A549 (cell line): Measurements from ENCODE around the gene RNF207. TPM values are rescaled to one million over a fixed set of nuclear protein-coding genes. Genes with fewer than 3 reads are reported as not detected.

Experiments used
- ATAC-seq, 2 experiments: fragments of 200-7000 bp in 1 of 2; fragments of >200 bp in 1 of 2; cut with Nextera tagmentation in 1 of 2; cut with Tn5 transposase in 1 of 2; 3 replicates each; pipeline versions ENCODE4 v1.8.0 to v1.9.1; 2018 to 2020; ENCODE audit warnings: mild to moderate bottlenecking in 1 of 2, moderate library complexity in 1 of 2
- CTCF ChIA-PET: fragments of 300-600 bp; sonication (Branson Sonifier 250); formaldehyde crosslinking; extraction: SDS; loops from one replicate; lab custom pipeline; 2021; ENCODE audit warnings: antibody characterized with exemption, inconsistent platforms; lab: Yijun Ruan, JAX
- POLR2A ChIA-PET: fragments of 350-600 bp; formaldehyde crosslinking; extraction: SDS; loops from one replicate; lab custom pipeline; 2021; ENCODE audit warnings: antibody characterized with exemption, inconsistent platforms; lab: Yijun Ruan, JAX
- DNase-seq, 2 experiments: peaks; one replicate each; pipeline versions ENCODE4 v3.0.0 to v3.0.0-alpha.2; 2011 to 2016; ENCODE audit warnings: low read depth in 1 of 2, low spot score in 1 of 2
- FAIRE-seq: peaks from 2 replicates; lab custom pipeline; 2011; peaks lifted over from hg19 to GRCh38; lab: Jason Lieb, UNC
- H3K27ac ChIP-seq, 2 experiments: fragments of >200 bp; sonication (Bioruptor Twin); formaldehyde crosslinking; 3 replicates each; pipeline ENCODE4 v1.5.1; 2016 to 2017
- H3K4me1 ChIP-seq: fragments of >200 bp; sonication (Bioruptor Twin); formaldehyde crosslinking; 3 replicates; pipeline ENCODE4 v1.6.1; 2016
- H3K4me2 ChIP-seq: fragments of >200 bp; sonication (Bioruptor Twin); formaldehyde crosslinking; 3 replicates; pipeline ENCODE4 v1.6.1; 2016
- H3K4me3 ChIP-seq: fragments of >200 bp; sonication (Bioruptor Twin); formaldehyde crosslinking; 3 replicates; pipeline ENCODE4 v1.5.1; 2016
- H3K9me3 ChIP-seq: fragments of >200 bp; sonication (Bioruptor Twin); formaldehyde crosslinking; 3 replicates; pipeline ENCODE4 v1.6.1; 2016
- CHD2 ChIP-seq: fragments of 150-350 bp; IDR thresholded peaks from 2 replicates; pipeline ENCODE4 v1.6.1; 2014; ENCODE audit warnings: low read length; ENCODE audit not compliant: partially characterized antibody
- CHD4 ChIP-seq: fragments of 200-600 bp; sonication (generic); IDR thresholded peaks from 2 replicates; pipeline ENCODE4 v1.6.1; 2016; ENCODE audit warnings: antibody characterized with exemption, mild to moderate bottlenecking, borderline replicate concordance
- CTCF ChIP-seq: fragments of >200 bp; sonication (Bioruptor Twin); formaldehyde crosslinking; IDR thresholded peaks from 3 replicates; pipeline ENCODE4 v1.5.1; 2016
- EHF ChIP-seq: fragments of 250-450 bp; sonication (Bioruptor Pico); IDR thresholded peaks from 2 replicates; pipeline ENCODE4 v1.5.0; 2020; ENCODE audit warnings: mild to moderate bottlenecking
- EHMT2 ChIP-seq: fragments of 200-600 bp; sonication (generic); IDR thresholded peaks from 2 replicates; pipeline ENCODE4 v1.6.1; 2016; ENCODE audit warnings: antibody characterized with exemption, low read depth, mild to moderate bottlenecking, moderate library complexity
- ELK1 ChIP-seq: fragments of 150-350 bp; IDR thresholded peaks from 2 replicates; pipeline ENCODE4 v1.6.1; 2014; ENCODE audit warnings: low read depth, mild to moderate bottlenecking, low read length
- ESRRA ChIP-seq: fragments of 150-350 bp; IDR thresholded peaks from 2 replicates; pipeline ENCODE4 v1.6.1; 2014; ENCODE audit warnings: mild to moderate bottlenecking, low read length, borderline replicate concordance
- FOSB ChIP-seq: fragments of 250-450 bp; sonication (Bioruptor Pico); IDR thresholded peaks from 2 replicates; pipeline ENCODE4 v1.5.0; 2020; ENCODE audit warnings: mild to moderate bottlenecking, moderate library complexity
- FOXS1 ChIP-seq: fragments of 250-450 bp; sonication (Bioruptor Pico); IDR thresholded peaks from 2 replicates; pipeline ENCODE4 v1.5.0; 2020; ENCODE audit warnings: mild to moderate bottlenecking, moderate library complexity
- GATA3 ChIP-seq: IDR thresholded peaks from 2 replicates; pipeline ENCODE4 v1.6.1; 2012; ENCODE audit warnings: borderline replicate concordance
- HES2 ChIP-seq: fragments of >200 bp; sonication (Bioruptor Twin); formaldehyde crosslinking; IDR thresholded peaks from 2 replicates; pipeline ENCODE4 v1.6.1; 2016
- JUN ChIP-seq, 2 experiments: fragments of >200 bp; sonication (Bioruptor Twin); formaldehyde crosslinking; IDR thresholded peaks; 2 replicates in 1 of 2; 3 replicates in 1 of 2; pipeline ENCODE4 v1.6.1; 2016 to 2017
- JUNB ChIP-seq: fragments of >200 bp; sonication (Bioruptor Twin); formaldehyde crosslinking; IDR thresholded peaks from 2 replicates; pipeline ENCODE4 v1.6.1; 2016
- KDM5A ChIP-seq: fragments of 200-600 bp; sonication (generic); IDR thresholded peaks from 2 replicates; pipeline ENCODE4 v1.6.1; 2016; ENCODE audit warnings: antibody characterized with exemption, mild to moderate bottlenecking
- MAFK ChIP-seq: fragments of 450-650 bp; IDR thresholded peaks from 2 replicates; pipeline ENCODE4 v1.6.1; 2014; ENCODE audit not compliant: partially characterized antibody
- MAX ChIP-seq: IDR thresholded peaks from 2 replicates; pipeline ENCODE4 v1.6.1; 2012
- MYC ChIP-seq: IDR thresholded peaks from 2 replicates; pipeline ENCODE4 v1.6.1; 2012; ENCODE audit warnings: mild to moderate bottlenecking, inconsistent platforms, low read length, improper control_type of control experiment, borderline replicate concordance
- NFE2L2 ChIP-seq: fragments of 150-350 bp; conservative IDR thresholded peaks from 2 replicates; pipeline ENCODE4 v1.6.1; 2014; ENCODE audit warnings: low read length
- NR3C1 ChIP-seq: fragments of >200 bp; sonication (Bioruptor Twin); formaldehyde crosslinking; IDR thresholded peaks from 3 replicates; pipeline ENCODE4 v1.6.1; 2017
- POLR2A ChIP-seq: IDR thresholded peaks from 2 replicates; pipeline ENCODE4 v1.6.1; 2012; ENCODE audit warnings: mild to moderate bottlenecking, low read length
- RAD21 ChIP-seq, 2 experiments: fragments of >200 bp in 1 of 2; sonication (Bioruptor Twin) in 1 of 2; formaldehyde crosslinking in 1 of 2; IDR thresholded peaks in 1 of 2; conservative IDR thresholded peaks in 1 of 2; 2 replicates in 1 of 2; 3 replicates in 1 of 2; pipeline ENCODE4 v1.6.1; 2012 to 2018; ENCODE audit warnings: inconsistent platforms in 1 of 2
- RARB ChIP-seq: fragments of 250-450 bp; sonication (Bioruptor Pico); IDR thresholded peaks from 2 replicates; pipeline ENCODE4 v1.8.0; 2021; ENCODE audit warnings: mild to moderate bottlenecking, moderate library complexity
- REST ChIP-seq: fragments of 200-600 bp; sonication (generic); IDR thresholded peaks from 2 replicates; pipeline ENCODE4 v1.6.1; 2016; ENCODE audit warnings: antibody characterized with exemption, mild to moderate bottlenecking, moderate library complexity
- SREBF2 ChIP-seq: fragments of 450-650 bp; IDR thresholded peaks from 2 replicates; pipeline ENCODE4 v1.6.1; 2014; ENCODE audit warnings: mild to moderate bottlenecking, moderate library complexity
- TP53 ChIP-seq: fragments of 250-450 bp; sonication (Bioruptor Pico); IDR thresholded peaks from 2 replicates; pipeline ENCODE4 v1.5.0; 2021; ENCODE audit warnings: mild to moderate bottlenecking, moderate library complexity
- ZSCAN20 ChIP-seq: fragments of 250-450 bp; sonication (Bioruptor Pico); IDR thresholded peaks from 2 replicates; pipeline ENCODE4 v1.8.0; 2022; ENCODE audit warnings: mild to moderate bottlenecking, moderate library complexity
- WGBS: methylation state at CpG from one replicate; pipeline ENCODE4 v1.1.6; 2017; ENCODE audit errors: missing lambda C conversion rate; 5-methylcytosine and 5-hydroxymethylcytosine counted together
- polyA plus RNA-seq, 4 experiments: library from polyadenylated mRNA; depleted of rRNA in 3 of 4; stranded (reverse); fragments of >200 nt; fragmentation: RNase III in 1 of 4; extraction: RNeasy Plus Mini Kit Qiagen cat#74134 plus additional on column Dnase treatment in 1 of 4; gene quantifications; 2 replicates in 3 of 4; 3 replicates in 1 of 4; pipeline ENCODE4 v1.2.3, GENCODE V29; 2011 to 2017

Gene RNF207
- polyA plus RNA-seq, 2 of the 4 experiments (the other 2 are of a cell fraction), result 11.3 to 24.6 TPM

GRCh38 chr1:6260961-6261614 is 55.2 kb downstream of the RNF207 start, which contains the start of gene GPR153:
GPR153 (minus strand) TSS chr1:6261098; CDS start chr1:6254905, 6,193 bp downstream.
- ChIA-PET POLR2A (no interaction called here), CTCF (interaction anchor here (0.7 to 8.4 kb wide), 2 partner anchors 14 to 81 kb away, joined by 3 to 64 read pairs; no protein-coding TSS in a partner anchor)
- ATAC-seq, result peak; percentile 54; a peak in 5 of 6 replicates

GRCh38 chr1:6261615-6261995 is 55.7 kb downstream of the RNF207 start:
- H3K4me1 ChIP-seq, result peaks cover 3% of the 10 kb centered on the region; the same call in 1 of the 3 replicates
- no peaks in the 10 kb centered on the region for H3K9me3 ChIP-seq
- FAIRE-seq, result no peak
- H3K4me2 ChIP-seq, result peak overlapping the region; percentile 97
- peak overlapping the region; percentile 57 for H3K4me3 ChIP-seq
- CTCF ChIA-PET, result interaction anchor here (8.4 kb wide), 1 partner anchor 14 kb away, joined by 64 read pairs; no protein-coding TSS in a partner anchor
- no peak for DNase-seq
- H3K27ac ChIP-seq, result no peak overlapping the region; a peak in 1 of 6 replicates
- WGBS, result 32% methylated on average over 5 of the region's 15 CpGs
- peak; percentile 1 to 14; a peak in 3 of 6 replicates for ATAC-seq
- POLR2A ChIA-PET, result no interaction called here
- TF ChIP-seq JUNB (no peak), JUN (IDR thresholded peaks at IDR 0.05) (no peak), MAFK (no peak), NFE2L2 (no peak), NR3C1 (no peak), RAD21 (conservative IDR thresholded peaks at IDR 0.05 in 1 of 2, IDR thresholded peaks at IDR 0.05 in 1 of 2) (no peak), CHD4 (no peak), FOSB (CRISPR knock-in tag) (no peak), REST (no peak), FOXS1 (no peak), ESRRA (no peak), ZSCAN20 (CRISPR knock-in tag) (no peak), TP53 (CRISPR knock-in tag) (no peak), GATA3 (no peak), CTCF (no peak), ELK1 (no peak)

More at GRCh38 chr1:6260961-6261614, 55.2 kb downstream of the RNF207 start, which contains the start of gene GPR153:
- Histone ChIP-seq H3K27ac (peak within 1 kb of the TSS; percentile 56 to 82; a peak in 5 of 6 replicates), H3K4me2 (peak within 1 kb of the TSS; percentile 97), H3K4me1 (peaks cover 3% of the 10 kb centered on the region; the same call in 1 of the 3 replicates), H3K9me3 (no peaks in the 10 kb centered on the region), H3K4me3 (peak within 1 kb of the TSS; percentile 57)
- WGBS, result 53% methylated on average over 4 of the region's 78 CpGs
- no peak for DNase-seq
- TF ChIP-seq JUNB, result no peak
- no peak for TF ChIP-seq CTCF
- no peak for TF ChIP-seq MAFK
- no peak for TF ChIP-seq FOSB (CRISPR knock-in tag)
- no peak for TF ChIP-seq ZSCAN20 (CRISPR knock-in tag)
- TF ChIP-seq HES2, result no peak
- no peak for TF ChIP-seq POLR2A
- TF ChIP-seq MAX, result no peak
- TF ChIP-seq KDM5A, result no peak
- no peak for TF ChIP-seq FOXS1
- no peak for TF ChIP-seq RAD21 (conservative IDR thresholded peaks at IDR 0.05 in 1 of 2, IDR thresholded peaks at IDR 0.05 in 1 of 2)
- no peak for TF ChIP-seq EHF (CRISPR knock-in tag)
- TF ChIP-seq RARB, result no peak
- no peak for TF ChIP-seq CHD2
- no peak for TF ChIP-seq MYC
- TF ChIP-seq SREBF2, result no peak
- no peak for TF ChIP-seq JUN (IDR thresholded peaks at IDR 0.05)
- no peak for TF ChIP-seq EHMT2
- FAIRE-seq, result no peak
